ENCODE data around the gene TBC1D24.

The TBC1D24 gene

GRCh38 chr16:2483939-2484897 is 9.3 kb downstream of the TBC1D24 start:
- DNase-seq = no peak

- no peak for DNase-seq
Observed at GRCh38 chr16:2484898-2485508, 10.1 kb downstream of the TBC1D24 start.

GRCh38 chr16:2485811-2486507 is 11.0 kb downstream of the TBC1D24 start:
- DNase-seq = no peak

- no peak for DNase-seq
Observed at GRCh38 chr16:2486645-2487516, 12.0 kb downstream of the TBC1D24 start.

- no peak for DNase-seq
Observed at GRCh38 chr16:2487517-2487842, 12.6 kb downstream of the TBC1D24 start.

- no peak for DNase-seq
Observed at GRCh38 chr16:2487903-2488531, 13.1 kb downstream of the TBC1D24 start.

- DNase-seq = no peak
Observed at GRCh38 chr16:2489581-2489980, 14.7 kb downstream of the TBC1D24 start.

GRCh38 chr16:2490190-2491105 is 15.5 kb downstream of the TBC1D24 start:
- no peak for DNase-seq

GRCh38 chr16:2492292-2492691 is 17.4 kb downstream of the TBC1D24 start:
- no peak for DNase-seq

GRCh38 chr16:2493605-2494004 is 18.7 kb downstream of the TBC1D24 start:
- DNase-seq = no peak

GRCh38 chr16:2494616-2495015 is 19.7 kb downstream of the TBC1D24 start:
- no peak for DNase-seq

GRCh38 chr16:2495041-2495440 is 20.1 kb downstream of the TBC1D24 start:
- no peak for DNase-seq

GRCh38 chr16:2496223-2497115 is 21.5 kb downstream of the TBC1D24 start:
- no peak for DNase-seq

GRCh38 chr16:2497116-2497630 is 22.2 kb downstream of the TBC1D24 start:
- DNase-seq = no peak

GRCh38 chr16:2497695-2498484 is 23.0 kb downstream of the TBC1D24 start:
- no peak for DNase-seq

- no peak for DNase-seq
Observed at GRCh38 chr16:2498531-2499253, 23.8 kb downstream of the TBC1D24 start.

GRCh38 chr16:2499454-2499853 is 24.5 kb downstream of the TBC1D24 start:
- DNase-seq = no peak

- DNase-seq = no peak
Observed at GRCh38 chr16:2499890-2500429, 25.0 kb downstream of the TBC1D24 start.
